Endothelial cell of umbilical vein (primary cell): Measurements from ENCODE around the gene CDT1. TPM values are rescaled to one million over a fixed set of nuclear protein-coding genes. Genes with fewer than 3 reads are reported as not detected.

Experiments
- BruUV-seq: library from RNA; stranded (reverse); fragments of 400-500 nt; replicated peaks from 2 replicates; lab custom pipeline; 2021; lab: Mats Ljungman, UMichigan
- CTCF ChIA-PET: fragments of 300-600, 350-600 bp; sonication (Branson Sonifier 250); formaldehyde crosslinking; loops from one replicate; lab custom pipeline; 2021; ENCODE audit warnings: antibody characterized with exemption, inconsistent platforms; lab: Charles Lee
- POLR2A ChIA-PET: fragments of 300-600, 350-600 bp; sonication (Branson Sonifier 250); formaldehyde crosslinking; loops from one replicate; lab custom pipeline; 2021; ENCODE audit warnings: antibody characterized with exemption, inconsistent platforms; lab: Charles Lee
- DNase-seq: peaks from one replicate; pipeline ENCODE4 v3.0.0-alpha.2; 2011; ENCODE audit warnings: low read depth, low spot score
- FAIRE-seq: peaks from 2 replicates; lab custom pipeline; 2011; peaks lifted over from hg19 to GRCh38; lab: Jason Lieb, UNC
- H2AFZ ChIP-seq: 2 replicates; pipeline ENCODE4 v1.6.0; 2012; ENCODE audit warnings: low read depth, low read length, control low read depth, inconsistent platforms
- H3K27ac ChIP-seq: 2 replicates; pipeline ENCODE4 v1.5.1; 2011; ENCODE audit warnings: low read depth, mild to moderate bottlenecking, control low read depth, low read length, moderate library complexity; ENCODE audit not compliant: insufficient read depth
- H3K27me3 ChIP-seq, 2 experiments: 2 replicates each; pipeline versions ENCODE4 v1.6.0 to v1.6.1; 2011; ENCODE audit warnings: low read length in 2 of 2, mixed read lengths in 1 of 2; ENCODE audit not compliant: control insufficient read depth in 2 of 2, insufficient read depth in 2 of 2
- H3K36me3 ChIP-seq, 2 experiments: 2 replicates in 1 of 2; 3 replicates in 1 of 2; pipeline ENCODE4 v1.5.1; 2011; ENCODE audit warnings: low read length in 2 of 2, mild to moderate bottlenecking in 1 of 2, moderate library complexity in 1 of 2; ENCODE audit not compliant: control insufficient read depth in 2 of 2, insufficient read depth in 2 of 2; ENCODE audit errors: extremely low read depth in 1 of 2
- H3K4me1 ChIP-seq: 3 replicates; pipeline ENCODE4 v1.5.1; 2011; ENCODE audit warnings: mild to moderate bottlenecking, low read length; ENCODE audit not compliant: control insufficient read depth, insufficient read depth; ENCODE audit errors: extremely low read depth
- H3K4me2 ChIP-seq: 2 replicates; pipeline ENCODE4 v1.6.1; 2011; ENCODE audit warnings: low read length, control low read depth, mixed read lengths; ENCODE audit not compliant: insufficient read depth
- H3K4me3 ChIP-seq, 3 experiments: fragments of 200-600 bp in 1 of 3; sonication (generic), shearing (Covaris generic) in 1 of 3; replicated peaks in 1 of 3; 2 replicates each; pipeline ENCODE4 v1.5.1; 2011 to 2016; ENCODE audit warnings: control low read depth in 3 of 3, low read length in 3 of 3, mild to moderate bottlenecking in 2 of 3, inconsistent platforms in 1 of 3, low read depth in 1 of 3, moderate library complexity in 1 of 3; ENCODE audit not compliant: insufficient read depth in 1 of 3
- H3K79me2 ChIP-seq: 2 replicates; pipeline ENCODE4 v1.6.0; 2012; ENCODE audit warnings: low read length, inconsistent platforms; ENCODE audit not compliant: control insufficient read depth, insufficient read depth
- H3K9ac ChIP-seq: replicated peaks from 2 replicates; pipeline ENCODE3; 2011; ENCODE audit warnings: low read length, control low read depth; ENCODE audit not compliant: insufficient read depth; ENCODE audit errors: extremely low read depth
- H3K9me1 ChIP-seq: replicated peaks from 3 replicates; pipeline ENCODE4 v1.6.0; 2011; ENCODE audit warnings: mild to moderate bottlenecking, low read length; ENCODE audit not compliant: control insufficient read depth, insufficient read depth; ENCODE audit errors: extremely low read depth
- H3K9me3 ChIP-seq: replicated peaks from 2 replicates; pipeline ENCODE4 v1.5.1; 2012; ENCODE audit warnings: low read length, inconsistent platforms; ENCODE audit not compliant: control insufficient read depth, insufficient read depth
- H4K20me1 ChIP-seq: replicated peaks from 2 replicates; pipeline ENCODE3; 2011; ENCODE audit warnings: mild to moderate bottlenecking, low read length; ENCODE audit not compliant: control insufficient read depth, insufficient read depth; ENCODE audit errors: extremely low read depth
- CTCF ChIP-seq, 2 donors: IDR thresholded peaks; 1 replicate in 1 of 2; 2 replicates in 1 of 2; pipeline ENCODE4 v1.5.1; 2011; ENCODE audit warnings: low read length in 2 of 2, mild to moderate bottlenecking in 2 of 2, moderate library complexity in 2 of 2, control low read depth in 1 of 2, inconsistent platforms in 1 of 2, low read depth in 1 of 2; ENCODE audit not compliant: insufficient read depth in 1 of 2; ENCODE audit errors: extremely low read depth in 1 of 2
- EZH2 ChIP-seq: IDR thresholded peaks from 2 replicates; pipeline ENCODE4 v1.6.1; 2012; ENCODE audit warnings: borderline replicate concordance, low read depth, mild to moderate bottlenecking, moderate library complexity, low read length, inconsistent platforms; ENCODE audit not compliant: severe bottlenecking
- FOS ChIP-seq: IDR thresholded peaks from 2 replicates; pipeline ENCODE4 v1.6.1; 2011; ENCODE audit warnings: mild to moderate bottlenecking, low read length, moderate library complexity, borderline replicate concordance; ENCODE audit not compliant: insufficient read depth
- GATA2 ChIP-seq: IDR thresholded peaks from 2 replicates; pipeline ENCODE4 v1.7.0; 2011; ENCODE audit warnings: low read depth, mild to moderate bottlenecking, moderate library complexity, mixed read lengths, low read length; ENCODE audit not compliant: insufficient read length, insufficient read depth
- JUN ChIP-seq: IDR thresholded peaks from 2 replicates; pipeline ENCODE4 v1.6.1; 2011; ENCODE audit warnings: borderline replicate concordance, low read depth; ENCODE audit not compliant: insufficient read length, insufficient read depth
- MAX ChIP-seq: IDR thresholded peaks from 2 replicates; pipeline ENCODE4 v1.6.1; 2011; ENCODE audit not compliant: insufficient read depth, insufficient read length
- MYC ChIP-seq: IDR thresholded peaks from one replicate; pipeline ENCODE4 v1.6.1; 2011; ENCODE audit warnings: mild to moderate bottlenecking, low read depth, low read length
- POLR2A ChIP-seq: IDR thresholded peaks from 2 replicates; pipeline ENCODE4 v1.6.1; 2012; ENCODE audit warnings: low read depth, mild to moderate bottlenecking, control low read depth, low read length
- POLR2AphosphoS5 ChIP-seq: IDR thresholded peaks from 2 replicates; pipeline ENCODE4 v1.6.1; 2012; ENCODE audit warnings: low read depth, mild to moderate bottlenecking, control low read depth, low read length, moderate library complexity; ENCODE audit not compliant: insufficient read depth
- dilution Hi-C: fragments of 300-500 bp; cut with MboI; formaldehyde crosslinking; loops from one replicate; pipeline ENCODE4 v1.15.0; 2019; ENCODE audit warnings: low sequenced_read_pairs; ENCODE audit not compliant: extremely low pct_ligation_motif_present
- intact Hi-C: fragments of 100-400 bp; cut with micrococcal nuclease; formaldehyde crosslinking; loops from one replicate; pipeline ENCODE4 v1.10.0; 2022
- polyA plus RNA-seq, 4 experiments: library from polyadenylated mRNA; depleted of rRNA in 3 of 4; stranded (reverse) in 3 of 4; unstranded in 1 of 4; fragments of >200 nt; gene quantifications; 2 replicates each; pipeline versions ENCODE4 v1.2.1 to v1.2.3, GENCODE V29; 2011 to 2012; ENCODE audit warnings: missing spikeins in 1 of 4
- total RNA-seq: library from RNA; stranded (reverse); gene quantifications from 2 replicates; pipeline ENCODE4 v1.2.3, GENCODE V29; 2021

CDT1 gene
- total and polyA plus RNA-seq, 2 donors (not counting 3 experiments of a cell fraction or from before 2014, with no cell fraction given), result 15.6 to 30.6 TPM

GRCh38 chr16:88764913-88765349 is 38.7 kb upstream of the CDT1 start:
- Histone ChIP-seq H3K9me3 (no peaks in the 10 kb centered on the region), H4K20me1 (no peaks in the 10 kb centered on the region), H3K79me2 (peaks cover 95% of the 10 kb centered on the region), H3K27ac (no peak overlapping the region), H3K27me3 (no peaks in the 10 kb centered on the region), H3K9ac (no peak overlapping the region), H3K9me1 (no peaks in the 10 kb centered on the region), H2AFZ (no peak overlapping the region), H3K4me2 (no peak overlapping the region), H3K4me3 (no peak overlapping the region), H3K4me1 (peaks cover 27% of the 10 kb centered on the region), H3K36me3 (peaks cover 0 to 14% of the 10 kb centered on the region in 2 experiments)
- intact Hi-C loops (no loop called here), dilution Hi-C loops (no loop called here)
- TF ChIP-seq GATA2 (no peak), FOS (no peak), POLR2A (no peak)
- no TSS peak for BruUV-seq
- DNase-seq (no peak), FAIRE-seq (no peak)
- ChIA-PET CTCF (interaction anchor here (1.0 to 1.7 kb wide), 2 partner anchors 20 to 27 kb away, joined by 3 to 6 read pairs; no protein-coding TSS in a partner anchor), POLR2A (no interaction called here)

GRCh38 chr16:88766975-88767374 is 36.6 kb upstream of the CDT1 start:
- Histone ChIP-seq H3K9me3 (no peaks in the 10 kb centered on the region), H3K27me3 (no peaks in the 10 kb centered on the region), H3K4me2 (no peak overlapping the region), H3K9ac (no peak overlapping the region), H2AFZ (no peak overlapping the region), H3K27ac (no peak overlapping the region), H3K4me1 (peaks cover 41% of the 10 kb centered on the region), H3K79me2 (peaks cover 93% of the 10 kb centered on the region), H4K20me1 (no peaks in the 10 kb centered on the region), H3K9me1 (no peaks in the 10 kb centered on the region), H3K4me3 (no peak overlapping the region), H3K36me3 (peaks cover 0 to 9% of the 10 kb centered on the region in 2 experiments)
- ChIA-PET POLR2A (no interaction called here), CTCF (interaction anchor here (2.1 to 6.4 kb wide), 3 partner anchors 12 to 30 kb away, joined by 8 to 35 read pairs (median 10); partner anchors contain the start of gene PIEZO1)
- dilution Hi-C loops (no loop called here), intact Hi-C loops (loop anchor here (1.0 kb wide), 1 partner anchor 31 kb away; no protein-coding TSS in a partner anchor)
- FAIRE-seq, result no peak
- DNase-seq, result no peak
- TF ChIP-seq CTCF (IDR thresholded peaks at IDR 0.05; ENCODE audit: extremely low read depth in 1 of 2, insufficient read depth in 1 of 2, low read depth in 1 of 2, low read length in 2 of 2) (no peak), POLR2AphosphoS5 (no peak), JUN (no peak), EZH2 (no peak), MAX (no peak), GATA2 (no peak), MYC (no peak), POLR2A (no peak), FOS (no peak)
- BruUV-seq, result no TSS peak
